ENCODE data around the gene UTF1.
A peak's percentile ranks its signal among the peaks of the same experiment; 100 is the strongest.
"Not testable (repeated sequence)": the region's sequence is repeated elsewhere in the genome, so short reads cannot be mapped to it uniquely, and the experiment has no call there.

Gene UTF1

DNA sequence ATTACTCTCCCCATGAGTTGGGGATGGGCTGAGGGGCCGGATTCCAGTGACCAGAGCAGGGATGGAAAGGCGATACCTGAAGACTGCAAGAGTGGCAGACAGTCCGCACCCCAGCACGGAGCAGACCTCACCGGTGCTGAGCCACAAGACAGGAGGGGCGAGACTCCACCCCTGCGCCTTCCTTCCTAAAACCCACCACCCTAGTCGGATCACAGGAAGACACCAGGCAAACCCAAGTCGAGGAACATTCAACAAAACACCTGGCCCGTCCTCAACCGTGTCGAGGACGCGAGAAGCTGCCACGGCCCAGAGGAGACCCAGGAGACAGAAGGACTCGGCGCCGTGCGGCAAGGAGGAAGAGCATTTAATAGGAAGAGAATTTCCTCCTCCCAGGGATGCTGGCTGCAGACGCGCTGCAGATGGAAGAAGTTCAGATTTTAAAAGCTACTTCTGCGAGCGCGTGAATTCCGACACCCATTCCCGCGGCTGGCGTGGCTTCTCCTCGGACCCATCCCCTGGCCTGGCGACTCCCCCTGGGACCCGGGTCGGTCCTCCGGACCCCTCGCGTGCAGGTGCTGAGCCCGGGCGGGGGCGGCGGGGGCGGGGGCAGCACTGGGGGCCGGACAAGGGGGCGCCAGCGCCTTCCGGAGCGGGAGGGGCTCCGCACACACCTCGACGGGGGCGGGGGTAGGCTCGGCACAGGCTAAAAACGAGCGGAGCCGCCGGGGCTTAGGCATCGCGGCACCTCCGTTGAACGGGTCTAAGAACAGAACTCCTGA, 563 bp upstream of the UTF1 start:
- DNase-seq = no peak

DNA sequence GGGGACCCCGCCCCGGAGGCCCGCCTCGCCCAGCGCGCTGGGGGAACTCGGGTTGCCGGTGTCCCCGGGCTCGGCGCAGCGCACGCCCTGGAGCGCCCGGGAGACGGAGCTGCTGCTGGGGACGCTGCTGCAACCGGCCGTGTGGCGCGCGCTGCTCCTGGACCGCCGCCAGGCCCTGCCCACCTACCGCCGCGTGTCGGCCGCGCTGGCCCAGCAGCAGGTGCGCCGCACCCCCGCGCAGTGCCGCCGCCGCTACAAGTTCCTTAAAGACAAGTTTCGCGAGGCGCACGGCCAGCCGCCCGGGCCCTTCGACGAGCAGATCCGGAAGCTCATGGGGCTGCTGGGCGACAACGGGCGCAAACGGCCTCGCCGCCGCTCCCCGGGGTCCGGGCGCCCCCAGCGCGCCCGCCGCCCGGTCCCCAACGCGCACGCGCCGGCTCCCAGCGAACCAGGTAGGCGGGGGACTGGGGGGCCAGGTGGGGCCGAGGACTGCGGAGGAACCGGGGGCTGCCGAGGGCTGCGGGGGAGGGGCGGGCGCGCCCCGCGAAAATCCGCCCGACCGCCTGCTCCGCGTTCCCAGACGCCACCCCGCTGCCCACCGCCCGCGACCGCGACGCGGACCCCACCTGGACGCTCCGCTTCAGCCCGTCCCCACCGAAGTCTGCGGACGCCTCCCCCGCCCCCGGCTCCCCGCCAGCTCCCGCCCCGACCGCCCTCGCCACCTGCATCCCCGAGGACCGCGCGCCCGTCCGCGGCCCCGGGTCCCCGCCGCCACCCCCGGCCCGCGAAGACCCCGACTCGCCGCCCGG, 574 bp downstream of the UTF1 start:
- no peak for DNase-seq

DNA sequence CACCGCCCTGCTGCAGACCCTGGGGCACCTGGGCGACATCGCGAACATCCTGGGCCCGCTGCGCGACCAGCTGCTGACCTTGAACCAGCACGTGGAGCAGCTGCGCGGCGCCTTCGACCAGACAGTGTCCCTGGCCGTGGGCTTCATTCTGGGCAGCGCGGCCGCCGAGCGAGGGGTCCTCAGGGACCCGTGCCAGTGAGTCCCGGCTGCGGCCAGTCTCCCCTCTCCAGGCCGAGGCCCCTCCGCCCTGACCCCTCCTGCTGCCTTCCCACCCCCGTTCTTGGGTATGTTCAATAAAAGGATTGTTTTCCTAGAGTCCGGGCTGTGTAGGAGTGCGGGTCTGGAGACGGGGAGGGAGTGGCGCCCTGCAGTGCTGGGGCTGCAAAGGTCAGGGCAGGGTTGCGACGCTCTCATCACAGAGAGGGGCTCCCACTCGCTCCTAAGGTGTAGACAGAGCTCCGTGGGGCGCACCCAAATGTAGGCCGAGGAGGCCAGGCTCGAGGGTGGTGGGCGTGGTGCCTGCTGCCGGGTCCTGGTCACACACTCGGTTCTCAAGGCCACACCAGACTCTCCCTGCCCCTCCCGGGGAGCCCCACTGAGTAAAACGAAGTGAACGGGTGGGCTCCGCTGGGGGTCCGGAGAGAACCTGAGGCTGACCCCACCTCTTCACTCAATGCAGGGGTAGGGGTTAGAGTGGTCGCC, 1.4 kb downstream of the UTF1 start:
- DNase-seq = no peak

DNA sequence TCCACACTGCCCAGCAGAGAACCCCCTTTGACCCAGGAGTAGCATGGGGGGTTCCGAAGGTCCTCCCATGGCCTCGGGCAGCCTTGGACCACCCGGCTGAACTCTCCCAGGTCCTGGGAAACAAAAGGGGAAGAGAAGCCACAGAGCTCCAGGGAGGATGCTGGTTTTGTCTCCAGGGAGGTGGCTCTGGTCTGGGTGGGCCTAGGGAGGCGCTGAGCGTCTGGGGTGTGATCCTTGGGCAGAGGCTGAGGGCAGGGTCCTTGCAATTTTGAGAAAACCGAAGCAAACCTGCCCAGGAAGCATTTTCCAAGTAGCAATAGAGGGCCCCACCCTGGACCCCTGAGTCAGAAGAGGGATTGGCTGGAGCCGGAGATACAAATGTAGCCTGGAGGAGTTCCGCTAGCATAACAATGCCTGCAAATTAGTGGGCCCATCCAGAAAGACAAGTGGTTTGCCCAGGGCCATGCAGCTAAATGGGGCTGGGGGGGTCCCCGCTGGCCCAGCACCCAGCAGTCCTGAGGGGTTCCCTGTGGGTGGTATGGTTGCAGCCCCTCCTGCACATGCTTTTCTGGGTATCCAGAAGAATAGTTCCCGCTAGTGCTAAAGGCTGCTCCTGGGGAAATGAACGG, 2.0 kb downstream of the UTF1 start:
- no peak for DNase-seq

DNA sequence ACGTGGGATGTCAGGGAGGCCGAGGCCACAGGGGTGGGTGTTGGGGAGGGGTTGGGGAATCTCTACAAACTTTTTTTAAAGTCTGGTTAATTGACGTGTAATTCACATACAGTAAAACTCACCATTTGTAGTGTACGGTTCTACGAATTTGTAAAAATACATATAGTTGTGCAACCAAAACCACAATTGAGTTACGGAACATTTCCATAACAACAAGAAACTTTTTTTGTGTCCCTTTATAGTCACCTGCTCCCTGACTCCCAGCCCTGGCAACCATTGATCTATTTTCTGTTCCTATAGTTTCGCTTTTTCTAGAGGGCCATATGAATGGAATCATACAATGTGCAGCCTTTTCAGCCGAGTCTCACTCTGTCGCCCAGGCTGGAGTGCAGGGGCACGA, 4.8 kb downstream of the UTF1 start:
- not testable (repeated sequence) for DNase-seq

DNA sequence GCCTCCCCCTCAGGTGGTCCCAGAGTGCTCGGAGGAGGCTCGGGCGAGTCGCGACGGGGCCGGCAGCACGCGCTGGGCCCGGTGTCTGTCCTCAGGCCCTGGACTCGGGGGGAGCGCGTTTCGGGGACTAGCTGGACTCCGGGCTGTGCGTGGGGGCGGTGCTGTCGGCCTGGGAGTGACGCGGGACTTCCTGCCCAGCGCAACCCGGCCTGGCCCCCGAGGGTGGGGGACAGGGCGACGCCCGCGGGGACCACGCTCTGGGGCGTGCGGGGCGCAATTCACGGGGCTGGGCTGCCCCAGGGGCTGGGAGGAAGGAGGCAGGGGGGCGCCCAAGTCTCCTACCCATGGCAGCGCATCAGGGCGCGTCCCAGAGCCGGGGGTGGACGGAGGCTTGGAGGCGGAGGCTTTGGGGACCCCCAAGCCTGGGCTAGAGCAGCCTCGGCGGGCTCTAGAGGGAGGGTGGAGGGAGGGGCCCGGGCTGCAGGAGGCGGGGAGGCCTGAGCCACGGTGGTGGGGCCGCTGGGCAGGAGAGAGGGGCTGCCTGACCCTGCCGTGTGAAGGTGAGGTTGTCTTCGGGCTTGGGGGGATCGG, 5.3 kb downstream of the UTF1 start:
- no peak for DNase-seq

DNA sequence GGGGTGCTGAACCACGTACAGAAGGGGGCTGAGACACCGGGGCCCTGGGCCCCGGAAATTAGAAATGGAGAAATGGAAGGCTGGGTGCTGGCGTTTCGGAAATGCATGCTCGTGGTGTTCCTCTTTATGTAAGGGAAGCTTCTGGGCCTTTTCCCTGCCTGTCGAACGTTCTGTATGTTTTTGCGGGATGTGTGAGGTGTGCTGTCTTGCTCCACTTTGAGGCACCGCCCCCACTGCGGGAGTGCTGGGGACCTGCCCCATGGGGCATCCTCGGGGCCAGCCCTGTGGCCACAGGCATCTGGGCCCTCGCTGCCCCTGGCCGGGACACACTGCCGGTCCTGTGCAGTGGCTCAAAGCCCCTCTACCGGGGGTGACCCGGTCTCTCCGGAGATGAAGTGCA, 5.9 kb downstream of the UTF1 start:
- no peak for DNase-seq

DNA sequence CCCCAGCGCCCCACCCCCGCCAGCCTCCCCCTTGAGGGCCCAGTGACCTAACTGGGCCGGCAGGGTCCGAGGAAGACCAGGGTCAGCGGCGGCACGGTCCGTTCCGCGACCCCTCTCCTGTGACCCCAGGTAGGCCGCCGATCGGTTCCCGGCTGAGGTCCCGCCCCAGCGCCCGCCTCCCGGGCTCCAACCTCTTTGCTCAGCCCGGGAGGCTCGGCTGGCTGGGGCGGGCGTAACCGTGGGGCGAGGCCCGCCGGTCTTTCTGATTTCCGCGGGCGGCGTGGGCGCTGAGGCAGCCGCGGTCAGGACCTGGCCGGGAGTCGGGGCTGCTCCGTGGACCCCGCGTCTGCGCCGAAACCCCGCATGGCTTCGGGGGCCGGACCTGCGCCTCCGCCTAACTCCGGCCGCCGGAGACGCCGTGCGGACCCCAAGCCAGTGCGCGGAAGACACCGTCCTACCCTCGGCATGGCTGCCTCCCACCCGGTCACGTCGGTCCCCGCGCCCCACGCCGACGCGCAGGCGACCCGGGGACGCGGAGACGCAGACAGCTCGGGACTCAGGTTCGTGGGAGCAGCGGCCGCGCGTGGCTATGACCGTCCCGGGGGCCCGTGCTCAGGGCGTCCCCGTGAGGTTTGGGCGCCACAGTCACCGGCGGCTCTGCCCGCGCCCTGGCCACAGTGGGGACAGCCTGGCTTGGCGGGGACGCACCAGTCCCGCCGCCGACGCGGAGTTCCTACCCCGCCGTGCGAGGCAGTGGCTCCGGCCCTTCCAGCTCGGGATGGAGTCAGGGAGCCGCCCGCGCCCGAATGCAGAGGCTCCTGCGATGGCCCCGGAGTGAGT, 6.6 kb downstream of the UTF1 start:
- DNase-seq = no peak

DNA sequence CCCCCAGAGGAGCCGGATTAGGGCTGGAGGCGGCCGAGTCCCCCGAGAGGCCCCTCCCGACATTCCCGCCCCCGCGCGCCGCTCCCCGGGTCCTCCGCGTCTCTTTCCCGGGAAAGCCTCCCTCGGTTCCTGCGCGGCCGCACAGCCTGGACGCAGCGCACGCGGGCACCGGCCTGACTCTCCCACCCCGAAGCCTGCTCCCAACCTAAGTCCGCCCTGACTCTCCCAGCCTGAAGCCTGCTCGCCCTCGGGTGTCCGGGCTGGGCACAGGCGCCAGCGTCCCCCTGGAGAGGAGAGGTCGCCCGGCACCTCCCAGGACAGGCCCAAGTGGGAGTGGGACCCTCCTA, 7.2 kb downstream of the UTF1 start:
- DNase-seq = no peak

DNA sequence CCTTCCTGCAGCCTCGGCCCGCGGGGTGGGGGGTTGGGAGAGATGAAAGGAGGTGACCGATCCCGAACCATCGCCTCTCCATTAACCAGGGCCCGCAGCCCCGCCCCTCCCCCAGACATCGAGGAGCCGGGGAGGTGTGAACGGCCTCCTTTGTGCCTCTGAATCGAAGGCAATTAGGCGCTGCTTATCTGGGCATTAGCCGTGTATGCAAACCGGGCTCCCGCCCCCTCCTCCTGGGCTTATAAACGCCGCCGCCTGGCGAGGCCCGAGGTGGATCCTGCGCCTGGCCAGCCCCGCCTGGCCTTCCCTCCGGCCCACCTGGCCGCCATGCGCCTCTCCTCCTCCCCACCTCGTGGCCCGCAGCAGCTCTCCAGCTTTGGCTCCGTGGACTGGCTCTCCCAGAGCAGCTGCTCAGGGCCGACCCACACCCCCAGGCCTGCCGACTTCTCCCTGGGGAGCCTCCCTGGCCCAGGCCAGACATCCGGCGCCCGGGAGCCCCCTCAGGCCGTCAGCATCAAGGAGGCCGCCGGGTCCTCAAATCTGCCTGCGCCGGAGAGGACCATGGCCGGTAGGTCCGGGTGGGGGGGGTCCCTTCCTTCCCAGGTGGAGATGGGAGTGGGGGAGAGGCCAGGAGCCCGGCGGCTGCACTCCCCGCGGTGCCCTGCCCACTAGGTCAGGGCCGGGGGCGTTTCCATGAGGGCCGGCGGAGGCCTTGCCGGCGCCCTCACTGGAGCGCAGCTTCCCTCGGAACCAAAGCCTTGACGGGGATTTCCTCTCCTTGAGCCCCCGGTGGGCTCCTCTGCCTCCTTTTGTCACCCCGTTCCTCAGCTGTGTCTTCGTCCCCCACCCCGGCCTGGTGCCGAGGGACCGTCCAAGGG, 7.8 kb downstream of the UTF1 start, which contains the start of gene VENTX:
TSS of gene VENTX (plus strand) at position 268 of the 878 bp plus-strand sequence. CDS start at position 328, 60 bp downstream.
- no peak for DNase-seq

DNA sequence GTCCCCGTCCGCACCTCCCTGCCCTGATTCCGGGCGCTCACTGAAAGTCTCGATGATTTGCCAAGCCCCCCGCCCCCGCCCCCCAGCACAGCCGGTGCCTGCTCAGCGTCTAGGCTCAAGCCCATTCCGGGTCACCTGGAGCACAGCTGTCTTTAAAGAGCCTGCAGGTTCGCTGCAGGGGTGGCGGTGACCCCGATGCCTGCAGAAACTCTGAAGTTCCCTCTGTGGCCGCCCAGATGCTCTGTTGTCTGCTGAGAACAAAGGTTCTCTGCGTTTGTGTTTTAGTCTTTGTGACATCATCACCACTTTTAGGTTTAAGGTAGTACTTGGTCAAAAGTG, 8.4 kb downstream of the UTF1 start:
- no peak for DNase-seq

DNA sequence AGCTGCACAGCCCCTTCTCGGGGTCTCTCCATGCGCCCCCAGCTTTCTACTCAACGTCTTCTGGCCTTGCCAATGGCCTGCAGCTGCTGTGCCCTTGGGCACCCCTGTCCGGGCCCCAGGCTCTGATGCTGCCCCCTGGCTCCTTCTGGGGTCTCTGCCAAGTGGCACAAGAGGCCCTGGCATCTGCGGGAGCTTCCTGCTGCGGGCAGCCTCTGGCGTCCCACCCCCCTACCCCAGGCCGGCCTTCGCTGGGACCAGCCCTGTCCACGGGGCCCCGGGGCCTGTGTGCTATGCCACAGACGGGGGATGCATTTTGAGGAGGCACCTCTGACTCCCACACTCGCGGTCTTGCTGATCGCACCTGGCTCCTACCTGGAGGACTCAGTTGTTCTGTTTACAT, 10.0 kb downstream of the UTF1 start:
- no peak for DNase-seq

DNA sequence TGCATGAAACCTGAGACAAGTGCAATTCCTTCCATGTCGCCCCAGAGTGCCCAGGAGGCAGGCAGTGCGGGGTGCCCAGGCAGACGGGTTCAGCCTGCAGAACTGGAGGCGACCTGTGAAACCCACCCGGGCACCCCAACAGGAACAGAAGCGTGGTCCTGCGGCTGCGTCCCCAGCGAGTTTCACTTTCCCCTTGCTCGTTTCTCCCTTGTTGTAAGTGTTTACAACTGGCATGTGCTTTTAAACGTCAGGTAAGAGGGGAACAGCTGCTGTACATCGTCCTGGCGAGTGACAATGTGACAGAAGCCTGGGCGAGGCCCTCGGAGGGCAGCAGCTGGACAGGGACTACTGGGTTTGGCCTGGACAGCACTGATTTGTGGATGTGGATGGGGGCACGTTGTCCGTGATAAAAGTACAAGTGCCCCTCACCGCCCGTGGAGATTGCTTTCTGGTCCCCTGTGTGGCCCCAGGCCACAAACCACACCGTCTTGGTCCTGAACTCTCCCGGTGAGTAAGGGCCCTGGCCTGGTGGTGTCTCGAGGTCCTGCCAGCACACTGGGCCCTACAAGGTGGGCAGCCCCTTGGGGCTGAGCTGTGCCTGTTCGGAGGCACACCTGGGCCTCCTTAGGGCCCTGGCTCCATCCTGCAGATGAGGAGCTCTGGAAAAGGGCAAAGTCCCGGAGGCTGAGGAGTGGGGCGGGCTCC, 11.6 kb downstream of the UTF1 start:
- no peak for DNase-seq

DNA sequence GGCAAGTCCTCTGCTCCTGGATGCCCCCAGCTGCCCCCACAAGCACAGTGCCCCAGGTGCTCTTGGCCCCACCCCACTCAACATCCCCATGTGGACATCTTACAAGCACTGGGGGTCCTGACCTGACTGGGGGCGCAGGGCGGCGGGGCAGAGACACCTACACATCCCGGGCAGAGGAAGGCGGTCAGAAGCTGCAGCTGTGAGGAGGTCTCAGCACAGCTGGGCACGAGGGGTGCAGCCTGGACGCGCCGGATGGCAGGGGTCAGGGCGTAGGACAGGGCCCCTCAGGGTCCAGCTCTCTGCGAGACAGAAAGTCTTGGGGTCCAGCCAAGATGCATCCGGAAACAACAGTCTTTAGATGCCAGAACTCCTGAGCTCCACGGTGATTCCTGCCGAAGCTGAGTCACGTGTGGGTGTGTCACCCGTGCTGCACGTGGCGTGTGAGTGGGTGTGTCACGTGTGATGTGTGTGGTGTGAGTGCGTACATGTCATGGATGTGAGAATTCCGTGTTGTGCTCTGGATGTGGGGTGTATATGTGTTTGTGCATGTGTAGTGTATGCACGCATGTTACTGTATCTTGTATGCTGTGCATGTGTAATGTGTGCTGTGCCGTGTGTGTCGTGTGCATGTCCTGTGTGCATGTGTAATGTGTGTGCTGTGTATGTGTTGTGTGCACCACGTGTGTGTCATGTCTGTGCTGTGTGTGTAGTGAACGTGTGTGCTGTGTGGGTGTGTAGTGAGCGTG, 12.8 kb downstream of the UTF1 start:
- DNase-seq = peak; percentile 4

DNA sequence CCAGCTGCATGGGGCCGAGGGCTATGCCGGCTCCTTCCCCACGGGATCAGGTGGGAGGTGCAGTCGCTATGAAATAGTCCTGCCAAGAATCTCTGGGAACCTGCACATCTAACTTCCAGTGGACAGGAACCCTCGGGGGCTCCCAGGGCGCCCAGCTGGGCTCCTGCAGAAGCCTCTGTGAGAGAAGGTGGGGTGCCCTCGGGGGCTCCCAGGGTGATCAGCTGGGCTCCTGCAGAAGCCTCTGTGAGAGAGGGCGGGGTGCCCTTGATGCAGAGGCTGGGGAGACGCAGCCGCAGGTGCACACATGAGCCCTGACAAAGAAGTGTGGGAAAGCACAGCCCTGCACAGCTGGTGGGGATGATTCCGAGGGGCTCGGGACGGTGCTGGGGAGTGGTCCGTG, 13.6 kb downstream of the UTF1 start:
- no peak for DNase-seq

DNA sequence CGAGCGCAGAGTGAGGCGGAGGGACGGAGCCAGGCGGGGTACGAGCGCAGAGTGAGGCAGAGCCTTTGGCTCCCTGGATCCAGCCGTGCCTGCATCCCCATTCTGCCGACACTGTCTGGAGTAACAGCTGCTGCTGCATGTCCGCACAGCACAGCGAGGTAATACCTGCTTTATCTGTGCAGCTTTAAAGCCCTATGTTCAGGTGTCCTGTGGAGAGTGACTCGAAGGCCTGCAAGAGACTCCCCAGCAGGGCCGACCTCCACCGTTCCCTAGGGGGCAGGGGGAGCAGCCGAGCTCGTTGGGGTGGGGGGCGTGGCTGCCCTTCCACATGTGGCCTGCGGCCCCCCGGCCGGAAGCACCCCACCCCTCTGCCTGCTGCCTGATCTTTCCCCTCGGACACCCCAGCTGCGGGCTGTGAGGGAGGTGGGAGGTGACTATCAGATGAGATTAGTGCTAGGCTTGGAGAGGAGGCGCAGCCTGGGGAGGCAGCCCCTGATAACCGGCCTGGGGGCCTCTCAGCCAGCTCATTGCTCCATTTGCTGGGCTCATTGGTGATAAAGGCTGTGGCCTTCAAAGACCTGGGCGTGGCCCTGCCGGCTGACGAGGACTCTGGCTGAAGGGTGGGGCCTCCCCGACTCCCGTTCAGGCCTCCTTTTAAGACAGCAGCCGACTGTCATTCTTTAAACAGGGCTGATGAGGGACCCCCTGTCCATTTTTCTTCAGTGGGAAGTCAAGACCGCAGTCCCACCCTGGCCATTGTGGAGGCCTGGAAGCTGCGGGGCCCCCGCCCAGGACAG, 15.6 kb downstream of the UTF1 start:
- no peak for DNase-seq

DNA sequence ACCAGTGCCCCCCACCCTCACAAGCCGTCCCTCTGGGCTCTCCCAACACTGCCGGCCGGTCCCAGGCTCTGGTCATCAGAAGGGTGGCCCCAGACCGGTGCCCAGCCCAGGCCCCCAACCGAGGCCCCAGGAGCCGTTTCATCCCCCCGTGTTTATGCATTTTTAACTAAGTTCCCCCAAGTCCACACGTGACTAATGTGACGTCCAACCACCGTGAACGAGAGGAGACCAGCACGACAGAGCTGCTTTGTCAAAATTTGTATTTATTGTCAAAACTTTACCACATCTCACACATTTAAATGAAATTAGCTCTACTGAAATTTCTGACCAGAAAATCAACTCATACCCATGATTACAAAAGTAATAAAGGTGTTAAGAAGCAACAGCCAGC, 16.2 kb downstream of the UTF1 start:
- DNase-seq = no peak

DNA sequence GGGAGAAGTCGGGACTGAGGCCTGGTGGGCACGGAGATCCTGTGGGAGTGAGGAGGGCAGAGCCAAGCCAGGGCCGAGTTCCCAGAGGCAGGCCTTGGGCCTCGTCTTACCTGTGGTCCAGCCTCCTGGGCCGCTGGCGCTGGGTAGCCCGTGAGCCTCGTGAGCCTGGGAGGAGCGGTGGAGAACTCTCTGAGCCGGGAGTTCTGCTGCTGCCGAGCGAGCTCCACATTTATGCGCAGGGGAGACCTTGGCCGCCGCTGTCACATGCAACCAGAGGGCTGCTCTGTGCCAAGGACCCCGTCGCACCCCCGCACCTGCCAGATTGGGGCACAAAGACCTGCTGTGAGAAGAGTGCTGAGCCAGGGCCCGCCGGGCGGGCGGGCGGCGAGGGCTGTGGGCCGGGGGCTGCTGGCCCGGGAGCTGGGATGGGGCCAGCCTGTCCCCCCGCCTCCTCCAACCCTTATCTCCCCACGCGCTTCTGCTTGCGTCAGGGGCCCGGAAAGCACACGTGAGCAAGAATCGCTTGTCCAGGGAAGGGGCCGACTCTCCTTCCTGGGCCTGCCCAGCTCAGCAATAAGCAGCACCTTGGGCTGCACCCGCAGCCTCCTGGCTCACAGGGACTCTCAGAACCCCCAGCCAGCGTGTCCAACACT, 17.8 kb downstream of the UTF1 start:
- DNase-seq = no peak

All from fibroblast of skin of right biceps (primary cell).